Fibroblast of lung (primary cell): Measurements from ENCODE around the gene UST. TPM values are rescaled to one million over a fixed set of nuclear protein-coding genes. Genes with fewer than 3 reads are reported as not detected.

ENCODE experiments used
- DNase-seq, 2 donors: peaks; one replicate each; pipeline versions ENCODE4 v3.0.0 to v3.0.0-alpha.2; 2010; ENCODE audit warnings: low read depth in 2 of 2
- H2AFZ ChIP-seq: 2 replicates; pipeline ENCODE4 v1.5.1; 2012; ENCODE audit warnings: low read length, control low read depth, inconsistent platforms
- H3K27ac ChIP-seq: 2 replicates; pipeline ENCODE4 v1.5.1; 2011; ENCODE audit warnings: low read length, control low read depth; ENCODE audit not compliant: insufficient read depth
- H3K27me3 ChIP-seq: 2 replicates; pipeline ENCODE4 v1.5.1; 2011; ENCODE audit warnings: mild to moderate bottlenecking, low read length; ENCODE audit not compliant: control insufficient read depth, insufficient read depth
- H3K36me3 ChIP-seq: 2 replicates; pipeline ENCODE4 v1.5.1; 2011; ENCODE audit warnings: low read length; ENCODE audit not compliant: control insufficient read depth, insufficient read depth
- H3K4me1 ChIP-seq: 2 replicates; pipeline ENCODE4 v1.5.1; 2011; ENCODE audit warnings: low read length; ENCODE audit not compliant: control insufficient read depth, insufficient read depth; ENCODE audit errors: extremely low read depth
- H3K4me2 ChIP-seq: 2 replicates; pipeline ENCODE4 v1.5.1; 2011; ENCODE audit warnings: low read length, control low read depth; ENCODE audit not compliant: insufficient read depth; ENCODE audit errors: extremely low read depth
- H3K4me3 ChIP-seq, 4 experiments: fragments of 200-600 bp in 1 of 4; sonication (generic) in 1 of 4; replicated peaks in 1 of 4; 2 replicates each; pipeline ENCODE4 v1.5.1; 2011 to 2016; ENCODE audit warnings: low read length in 4 of 4, low read depth in 3 of 4, mild to moderate bottlenecking in 3 of 4, control low read depth in 2 of 4, inconsistent platforms in 1 of 4, mixed read lengths in 1 of 4; ENCODE audit not compliant: insufficient read depth in 1 of 4; ENCODE audit errors: control extremely low read depth in 1 of 4
- H3K79me2 ChIP-seq: 2 replicates; pipeline ENCODE4 v1.5.1; 2012; ENCODE audit warnings: mild to moderate bottlenecking, low read length, inconsistent platforms; ENCODE audit not compliant: control insufficient read depth, insufficient read depth
- H3K9ac ChIP-seq: 2 replicates; pipeline ENCODE4 v1.5.1; 2011; ENCODE audit warnings: mild to moderate bottlenecking, low read length, control low read depth; ENCODE audit not compliant: insufficient read depth
- H3K9me3 ChIP-seq: 2 replicates; pipeline ENCODE4 v1.5.1; 2012; ENCODE audit warnings: low read depth, low read length; ENCODE audit not compliant: control insufficient read depth, insufficient read depth
- H4K20me1 ChIP-seq: 2 replicates; pipeline ENCODE4 v1.5.1; 2011; ENCODE audit warnings: low read length; ENCODE audit not compliant: control insufficient read depth, insufficient read depth; ENCODE audit errors: extremely low read depth
- EZH2 ChIP-seq: IDR thresholded peaks from 2 replicates; pipeline ENCODE4 v1.5.1; 2012; ENCODE audit warnings: low read length, control low read depth, mild to moderate bottlenecking; ENCODE audit errors: missing control alignments
- polyA plus RNA-seq, 2 donors: library from polyadenylated mRNA; depleted of rRNA in 1 of 2; stranded (reverse) in 1 of 2; unstranded in 1 of 2; fragments of >200 nt; gene quantifications; 2 replicates each; pipeline ENCODE4 v1.2.1, GENCODE V29; 2011 to 2012; ENCODE audit warnings: missing spikeins in 1 of 2
- total RNA-seq: library from RNA; depleted of rRNA; stranded (reverse); fragments of >200 nt; gene quantifications from 2 replicates; pipeline ENCODE4 v1.2.1, GENCODE V29; 2014
- TF ChIP-seq, protein P1 (sequence below), 2 donors: IDR thresholded peaks in 1 of 2; conservative IDR thresholded peaks in 1 of 2; 1 replicate in 1 of 2; 2 replicates in 1 of 2; pipeline ENCODE4 v1.5.1; 2011 to 2012; ENCODE audit warnings: low read length in 2 of 2, control low read depth in 1 of 2, inconsistent platforms in 1 of 2, low read depth in 1 of 2, mild to moderate bottlenecking in 1 of 2

The UST gene
- total and polyA plus RNA-seq, 2 donors (not counting 1 experiment from before 2014, with no cell fraction given), result 6.8 to 19.5 TPM

- peak; percentile 22 to 76 for DNase-seq
- Histone ChIP-seq H4K20me1 (no peaks in the 10 kb centered on the region), H3K9ac (no peak overlapping the region), H3K4me3 (no peak overlapping the region), H3K27me3 (no peaks in the 10 kb centered on the region), H3K9me3 (no peaks in the 10 kb centered on the region), H3K79me2 (no peaks in the 10 kb centered on the region), H3K27ac (no peak overlapping the region), H2AFZ (no peak overlapping the region), H3K4me2 (no peak overlapping the region), H3K36me3 (no peaks in the 10 kb centered on the region), H3K4me1 (peaks cover 2% of the 10 kb centered on the region)
- TF ChIP-seq, protein P1, sequence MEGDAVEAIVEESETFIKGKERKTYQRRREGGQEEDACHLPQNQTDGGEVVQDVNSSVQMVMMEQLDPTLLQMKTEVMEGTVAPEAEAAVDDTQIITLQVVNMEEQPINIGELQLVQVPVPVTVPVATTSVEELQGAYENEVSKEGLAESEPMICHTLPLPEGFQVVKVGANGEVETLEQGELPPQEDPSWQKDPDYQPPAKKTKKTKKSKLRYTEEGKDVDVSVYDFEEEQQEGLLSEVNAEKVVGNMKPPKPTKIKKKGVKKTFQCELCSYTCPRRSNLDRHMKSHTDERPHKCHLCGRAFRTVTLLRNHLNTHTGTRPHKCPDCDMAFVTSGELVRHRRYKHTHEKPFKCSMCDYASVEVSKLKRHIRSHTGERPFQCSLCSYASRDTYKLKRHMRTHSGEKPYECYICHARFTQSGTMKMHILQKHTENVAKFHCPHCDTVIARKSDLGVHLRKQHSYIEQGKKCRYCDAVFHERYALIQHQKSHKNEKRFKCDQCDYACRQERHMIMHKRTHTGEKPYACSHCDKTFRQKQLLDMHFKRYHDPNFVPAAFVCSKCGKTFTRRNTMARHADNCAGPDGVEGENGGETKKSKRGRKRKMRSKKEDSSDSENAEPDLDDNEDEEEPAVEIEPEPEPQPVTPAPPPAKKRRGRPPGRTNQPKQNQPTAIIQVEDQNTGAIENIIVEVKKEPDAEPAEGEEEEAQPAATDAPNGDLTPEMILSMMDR (conservative IDR thresholded peaks at IDR 0.05 in 1 of 2, IDR thresholded peaks at IDR 0.05 in 1 of 2; ENCODE audit: low read depth in 1 of 2, low read length in 2 of 2), result no peak
- TF ChIP-seq EZH2, result no peak
Measured at GRCh38 chr6:148720406-148720805, 26.4 kb upstream of the UST start.

GRCh38 chr6:148720897-148721296, 25.9 kb upstream of the UST start:
- H3K27me3 ChIP-seq, result no peaks in the 10 kb centered on the region
- no peaks in the 10 kb centered on the region for H3K36me3 ChIP-seq
- H3K4me2 ChIP-seq, result no peak overlapping the region
- H2AFZ ChIP-seq, result no peak overlapping the region
- H3K4me3 ChIP-seq, result no peak overlapping the region
- H3K79me2 ChIP-seq, result no peaks in the 10 kb centered on the region
- H4K20me1 ChIP-seq, result no peaks in the 10 kb centered on the region
- H3K27ac ChIP-seq, result no peak overlapping the region
- peak in 1 of 2 donors; percentile 55 for DNase-seq
- no peaks in the 10 kb centered on the region for H3K9me3 ChIP-seq
- peaks cover 2% of the 10 kb centered on the region for H3K4me1 ChIP-seq
- TF ChIP-seq, protein P1 (conservative IDR thresholded peaks at IDR 0.05 in 1 of 2, IDR thresholded peaks at IDR 0.05 in 1 of 2; ENCODE audit: low read depth in 1 of 2, low read length in 2 of 2), result no peak
- TF ChIP-seq EZH2, result no peak
- no peak overlapping the region for H3K9ac ChIP-seq

- TF ChIP-seq EZH2, result no peak
- TF ChIP-seq, protein P1 (conservative IDR thresholded peaks at IDR 0.05 in 1 of 2, IDR thresholded peaks at IDR 0.05 in 1 of 2; ENCODE audit: low read depth in 1 of 2, low read length in 2 of 2), result no peak
- Histone ChIP-seq H3K9ac (no peak overlapping the region), H3K36me3 (no peaks in the 10 kb centered on the region), H3K79me2 (no peaks in the 10 kb centered on the region), H2AFZ (no peak overlapping the region), H4K20me1 (no peaks in the 10 kb centered on the region), H3K4me1 (peaks cover 2% of the 10 kb centered on the region), H3K27me3 (no peaks in the 10 kb centered on the region), H3K4me2 (no peak overlapping the region), H3K9me3 (no peaks in the 10 kb centered on the region), H3K27ac (no peak overlapping the region), H3K4me3 (no peak overlapping the region)
- peak; percentile 88 to 97 for DNase-seq
Measured at GRCh38 chr6:148723484-148723883, 23.3 kb upstream of the UST start.
